ENCODE data around the gene HMG20A. TPM values are rescaled to one million over a fixed set of nuclear protein-coding genes. Genes with fewer than 3 reads are reported as not detected.

HMG20A gene
- total and polyA plus RNA-seq, 2 experiments from 2014 or later: 17.8 to 57.8 TPM

DNA sequence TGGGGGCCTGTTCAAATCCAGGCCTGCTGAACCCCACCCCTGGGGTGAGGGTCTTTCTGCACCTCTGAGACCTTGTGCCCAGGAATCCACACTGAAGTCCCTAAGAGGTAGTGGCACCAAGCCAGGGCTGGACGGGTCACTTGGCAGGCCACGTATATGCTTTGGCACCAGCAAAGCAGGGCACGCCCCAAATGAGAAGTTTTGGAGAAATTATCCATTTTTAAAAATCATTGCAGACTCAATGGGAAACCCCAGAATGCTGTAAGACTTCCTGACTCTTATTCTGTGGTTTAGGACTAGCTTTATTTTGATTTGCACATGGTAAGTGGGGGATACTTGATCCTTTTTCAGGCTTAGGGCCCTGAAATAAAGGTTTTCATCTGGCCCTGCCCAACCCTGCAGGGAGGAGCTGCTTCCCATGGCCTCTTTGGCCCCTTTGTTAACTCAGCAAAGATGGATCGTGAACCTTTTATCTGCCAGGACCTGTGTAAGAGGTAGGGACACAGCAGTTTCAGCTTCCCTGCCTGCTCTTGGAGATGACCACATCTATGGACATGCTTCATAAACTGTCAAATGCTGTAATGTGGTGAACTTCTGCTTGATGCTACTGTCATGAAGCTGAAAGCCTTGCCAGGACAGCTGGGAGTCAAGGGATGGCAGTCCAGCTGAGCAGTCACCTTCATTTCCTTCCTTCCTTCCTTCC is 88.0 kb downstream of the HMG20A start:
- Histone ChIP-seq H3K27ac (ENCODE audit: low read depth) (no peak overlapping the region), H3K4me2 (no peak overlapping the region), H3K79me2 (replicated peaks; ENCODE audit: insufficient read depth) (no peaks in the 10 kb centered on the region; the same call in 1 of the 2 replicates), H3K36me3 (ENCODE audit: insufficient read depth) (no peaks in the 10 kb centered on the region), H3K4me3 (no peak overlapping the region), H3K9me2 (ENCODE audit: insufficient read depth) (peaks cover 8% of the 10 kb centered on the region; the same call in 1 of the 2 replicates), H2AFZ (no peak overlapping the region; the same call in 1 of the 2 replicates), H3F3A (replicated peaks; ENCODE audit: low read depth) (peaks cover 10% of the 10 kb centered on the region), H3K27me3 (ENCODE audit: insufficient read depth) (no peaks in the 10 kb centered on the region), H4K20me1 (replicated peaks; ENCODE audit: insufficient read depth) (no peaks in the 10 kb centered on the region), H3K4me1 (ENCODE audit: insufficient read depth) (peaks cover 56% of the 10 kb centered on the region)
- Mint-ChIP-seq H3K27me3 (ENCODE audit: insufficient read depth, low read depth, poor library complexity) (peaks cover 9% of the 10 kb centered on the region), H3K9me3 (no peaks in the 10 kb centered on the region), H3K4me1 (peaks cover 66% of the 10 kb centered on the region), H3K36me3 (ENCODE audit: low read depth) (no peaks in the 10 kb centered on the region), H3K4me3 (no peak overlapping the region; the same call in 2 of the 3 replicates), H3K27ac (peak overlapping the region; percentile 63)
- ATAC-seq: no peak; the same call in 2 of the 3 replicates
- no peak for TF ChIP-seq NANOG (IDR thresholded peaks at IDR 0.05; ENCODE audit: borderline replicate concordance)
- TF ChIP-seq, protein P1, sequence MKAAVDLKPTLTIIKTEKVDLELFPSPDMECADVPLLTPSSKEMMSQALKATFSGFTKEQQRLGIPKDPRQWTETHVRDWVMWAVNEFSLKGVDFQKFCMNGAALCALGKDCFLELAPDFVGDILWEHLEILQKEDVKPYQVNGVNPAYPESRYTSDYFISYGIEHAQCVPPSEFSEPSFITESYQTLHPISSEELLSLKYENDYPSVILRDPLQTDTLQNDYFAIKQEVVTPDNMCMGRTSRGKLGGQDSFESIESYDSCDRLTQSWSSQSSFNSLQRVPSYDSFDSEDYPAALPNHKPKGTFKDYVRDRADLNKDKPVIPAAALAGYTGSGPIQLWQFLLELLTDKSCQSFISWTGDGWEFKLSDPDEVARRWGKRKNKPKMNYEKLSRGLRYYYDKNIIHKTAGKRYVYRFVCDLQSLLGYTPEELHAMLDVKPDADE (IDR thresholded peaks at IDR 0.05): no peak
- TF ChIP-seq ZNF114 (CRISPR knock-in tag; IDR thresholded peaks at IDR 0.05): no peak
- no peak for TF ChIP-seq POLR2AphosphoS5 (IDR thresholded peaks at IDR 0.05; ENCODE audit: low read depth)
- no peak for TF ChIP-seq CREB1 (CRISPR knock-in tag; IDR thresholded peaks at IDR 0.05; ENCODE audit: low read depth)
- TF ChIP-seq JUNB (IDR thresholded peaks at IDR 0.05; ENCODE audit: unreplicated experiment): no peak
- TF ChIP-seq, protein P2, sequence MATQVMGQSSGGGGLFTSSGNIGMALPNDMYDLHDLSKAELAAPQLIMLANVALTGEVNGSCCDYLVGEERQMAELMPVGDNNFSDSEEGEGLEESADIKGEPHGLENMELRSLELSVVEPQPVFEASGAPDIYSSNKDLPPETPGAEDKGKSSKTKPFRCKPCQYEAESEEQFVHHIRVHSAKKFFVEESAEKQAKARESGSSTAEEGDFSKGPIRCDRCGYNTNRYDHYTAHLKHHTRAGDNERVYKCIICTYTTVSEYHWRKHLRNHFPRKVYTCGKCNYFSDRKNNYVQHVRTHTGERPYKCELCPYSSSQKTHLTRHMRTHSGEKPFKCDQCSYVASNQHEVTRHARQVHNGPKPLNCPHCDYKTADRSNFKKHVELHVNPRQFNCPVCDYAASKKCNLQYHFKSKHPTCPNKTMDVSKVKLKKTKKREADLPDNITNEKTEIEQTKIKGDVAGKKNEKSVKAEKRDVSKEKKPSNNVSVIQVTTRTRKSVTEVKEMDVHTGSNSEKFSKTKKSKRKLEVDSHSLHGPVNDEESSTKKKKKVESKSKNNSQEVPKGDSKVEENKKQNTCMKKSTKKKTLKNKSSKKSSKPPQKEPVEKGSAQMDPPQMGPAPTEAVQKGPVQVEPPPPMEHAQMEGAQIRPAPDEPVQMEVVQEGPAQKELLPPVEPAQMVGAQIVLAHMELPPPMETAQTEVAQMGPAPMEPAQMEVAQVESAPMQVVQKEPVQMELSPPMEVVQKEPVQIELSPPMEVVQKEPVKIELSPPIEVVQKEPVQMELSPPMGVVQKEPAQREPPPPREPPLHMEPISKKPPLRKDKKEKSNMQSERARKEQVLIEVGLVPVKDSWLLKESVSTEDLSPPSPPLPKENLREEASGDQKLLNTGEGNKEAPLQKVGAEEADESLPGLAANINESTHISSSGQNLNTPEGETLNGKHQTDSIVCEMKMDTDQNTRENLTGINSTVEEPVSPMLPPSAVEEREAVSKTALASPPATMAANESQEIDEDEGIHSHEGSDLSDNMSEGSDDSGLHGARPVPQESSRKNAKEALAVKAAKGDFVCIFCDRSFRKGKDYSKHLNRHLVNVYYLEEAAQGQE (IDR thresholded peaks at IDR 0.05; ENCODE audit: unreplicated experiment): no peak
- no peak for TF ChIP-seq EZH2 (IDR thresholded peaks at IDR 0.05; ENCODE audit: low read depth, unreplicated experiment)
- TF ChIP-seq EZH2phosphoT487 (IDR thresholded peaks at IDR 0.05; ENCODE audit: unreplicated experiment): no peak
- TF ChIP-seq ZNF331 (CRISPR knock-in tag; IDR thresholded peaks at IDR 0.05; ENCODE audit: low read depth): no peak
- no peak for TF ChIP-seq STAT1 (IDR thresholded peaks at IDR 0.05; ENCODE audit: unreplicated experiment)
- TF ChIP-seq, protein P3, sequence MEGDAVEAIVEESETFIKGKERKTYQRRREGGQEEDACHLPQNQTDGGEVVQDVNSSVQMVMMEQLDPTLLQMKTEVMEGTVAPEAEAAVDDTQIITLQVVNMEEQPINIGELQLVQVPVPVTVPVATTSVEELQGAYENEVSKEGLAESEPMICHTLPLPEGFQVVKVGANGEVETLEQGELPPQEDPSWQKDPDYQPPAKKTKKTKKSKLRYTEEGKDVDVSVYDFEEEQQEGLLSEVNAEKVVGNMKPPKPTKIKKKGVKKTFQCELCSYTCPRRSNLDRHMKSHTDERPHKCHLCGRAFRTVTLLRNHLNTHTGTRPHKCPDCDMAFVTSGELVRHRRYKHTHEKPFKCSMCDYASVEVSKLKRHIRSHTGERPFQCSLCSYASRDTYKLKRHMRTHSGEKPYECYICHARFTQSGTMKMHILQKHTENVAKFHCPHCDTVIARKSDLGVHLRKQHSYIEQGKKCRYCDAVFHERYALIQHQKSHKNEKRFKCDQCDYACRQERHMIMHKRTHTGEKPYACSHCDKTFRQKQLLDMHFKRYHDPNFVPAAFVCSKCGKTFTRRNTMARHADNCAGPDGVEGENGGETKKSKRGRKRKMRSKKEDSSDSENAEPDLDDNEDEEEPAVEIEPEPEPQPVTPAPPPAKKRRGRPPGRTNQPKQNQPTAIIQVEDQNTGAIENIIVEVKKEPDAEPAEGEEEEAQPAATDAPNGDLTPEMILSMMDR (conservative IDR thresholded peaks at IDR 0.05; ENCODE audit: low read depth in 2 of 2): no peak
- TF ChIP-seq, protein P4, sequence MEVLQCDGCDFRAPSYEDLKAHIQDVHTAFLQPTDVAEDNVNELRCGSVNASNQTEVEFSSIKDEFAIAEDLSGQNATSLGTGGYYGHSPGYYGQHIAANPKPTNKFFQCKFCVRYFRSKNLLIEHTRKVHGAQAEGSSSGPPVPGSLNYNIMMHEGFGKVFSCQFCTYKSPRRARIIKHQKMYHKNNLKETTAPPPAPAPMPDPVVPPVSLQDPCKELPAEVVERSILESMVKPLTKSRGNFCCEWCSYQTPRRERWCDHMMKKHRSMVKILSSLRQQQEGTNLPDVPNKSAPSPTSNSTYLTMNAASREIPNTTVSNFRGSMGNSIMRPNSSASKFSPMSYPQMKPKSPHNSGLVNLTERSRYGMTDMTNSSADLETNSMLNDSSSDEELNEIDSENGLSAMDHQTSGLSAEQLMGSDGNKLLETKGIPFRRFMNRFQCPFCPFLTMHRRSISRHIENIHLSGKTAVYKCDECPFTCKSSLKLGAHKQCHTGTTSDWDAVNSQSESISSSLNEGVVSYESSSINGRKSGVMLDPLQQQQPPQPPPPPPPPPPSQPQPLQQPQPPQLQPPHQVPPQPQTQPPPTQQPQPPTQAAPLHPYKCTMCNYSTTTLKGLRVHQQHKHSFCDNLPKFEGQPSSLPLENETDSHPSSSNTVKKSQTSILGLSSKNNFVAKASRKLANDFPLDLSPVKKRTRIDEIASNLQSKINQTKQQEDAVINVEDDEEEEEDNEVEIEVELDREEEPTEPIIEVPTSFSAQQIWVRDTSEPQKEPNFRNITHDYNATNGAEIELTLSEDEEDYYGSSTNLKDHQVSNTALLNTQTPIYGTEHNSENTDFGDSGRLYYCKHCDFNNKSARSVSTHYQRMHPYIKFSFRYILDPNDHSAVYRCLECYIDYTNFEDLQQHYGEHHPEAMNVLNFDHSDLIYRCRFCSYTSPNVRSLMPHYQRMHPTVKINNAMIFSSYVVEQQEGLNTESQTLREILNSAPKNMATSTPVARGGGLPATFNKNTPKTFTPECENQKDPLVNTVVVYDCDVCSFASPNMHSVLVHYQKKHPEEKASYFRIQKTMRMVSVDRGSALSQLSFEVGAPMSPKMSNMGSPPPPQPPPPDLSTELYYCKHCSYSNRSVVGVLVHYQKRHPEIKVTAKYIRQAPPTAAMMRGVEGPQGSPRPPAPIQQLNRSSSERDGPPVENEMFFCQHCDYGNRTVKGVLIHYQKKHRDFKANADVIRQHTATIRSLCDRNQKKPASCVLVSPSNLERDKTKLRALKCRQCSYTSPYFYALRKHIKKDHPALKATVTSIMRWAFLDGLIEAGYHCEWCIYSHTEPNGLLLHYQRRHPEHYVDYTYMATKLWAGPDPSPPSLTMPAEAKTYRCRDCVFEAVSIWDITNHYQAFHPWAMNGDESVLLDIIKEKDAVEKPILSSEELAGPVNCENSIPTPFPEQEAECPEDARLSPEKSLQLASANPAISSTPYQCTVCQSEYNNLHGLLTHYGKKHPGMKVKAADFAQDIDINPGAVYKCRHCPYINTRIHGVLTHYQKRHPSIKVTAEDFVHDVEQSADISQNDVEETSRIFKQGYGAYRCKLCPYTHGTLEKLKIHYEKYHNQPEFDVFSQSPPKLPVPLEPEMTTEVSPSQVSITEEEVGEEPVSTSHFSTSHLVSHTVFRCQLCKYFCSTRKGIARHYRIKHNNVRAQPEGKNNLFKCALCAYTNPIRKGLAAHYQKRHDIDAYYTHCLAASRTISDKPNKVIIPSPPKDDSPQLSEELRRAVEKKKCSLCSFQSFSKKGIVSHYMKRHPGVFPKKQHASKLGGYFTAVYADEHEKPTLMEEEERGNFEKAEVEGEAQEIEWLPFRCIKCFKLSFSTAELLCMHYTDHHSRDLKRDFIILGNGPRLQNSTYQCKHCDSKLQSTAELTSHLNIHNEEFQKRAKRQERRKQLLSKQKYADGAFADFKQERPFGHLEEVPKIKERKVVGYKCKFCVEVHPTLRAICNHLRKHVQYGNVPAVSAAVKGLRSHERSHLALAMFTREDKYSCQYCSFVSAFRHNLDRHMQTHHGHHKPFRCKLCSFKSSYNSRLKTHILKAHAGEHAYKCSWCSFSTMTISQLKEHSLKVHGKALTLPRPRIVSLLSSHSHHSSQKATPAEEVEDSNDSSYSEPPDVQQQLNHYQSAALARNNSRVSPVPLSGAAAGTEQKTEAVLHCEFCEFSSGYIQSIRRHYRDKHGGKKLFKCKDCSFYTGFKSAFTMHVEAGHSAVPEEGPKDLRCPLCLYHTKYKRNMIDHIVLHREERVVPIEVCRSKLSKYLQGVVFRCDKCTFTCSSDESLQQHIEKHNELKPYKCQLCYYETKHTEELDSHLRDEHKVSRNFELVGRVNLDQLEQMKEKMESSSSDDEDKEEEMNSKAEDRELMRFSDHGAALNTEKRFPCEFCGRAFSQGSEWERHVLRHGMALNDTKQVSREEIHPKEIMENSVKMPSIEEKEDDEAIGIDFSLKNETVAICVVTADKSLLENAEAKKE (CRISPR knock-in tag; IDR thresholded peaks at IDR 0.05): no peak
- DNase-seq (ENCODE audit: low spot score): peak; percentile 43

Measured in GM23338 (cell line).